Suprapubic skin (tissue), 3 donors: ENCODE results near the gene ENTPD7.

Experiments used
- EP300 ChIP-seq: sonication (generic); formaldehyde crosslinking; IDR thresholded peaks from one replicate; pipeline ENCODE4 v1.6.1; 2017; ENCODE audit warnings: antibody characterized with exemption
- POLR2A ChIP-seq, 2 donors: fragments of 450-650 bp; IDR thresholded peaks; one replicate each; pipeline ENCODE4 v1.6.1; 2017; ENCODE audit warnings: antibody characterized with exemption in 2 of 2, mild to moderate bottlenecking in 2 of 2, moderate library complexity in 2 of 2
- TF ChIP-seq, protein P1 (sequence below), 2 donors: fragments of 200-600 bp in 1 of 2; fragments of 450-650 bp in 1 of 2; sonication (generic) in 1 of 2; IDR thresholded peaks; one replicate each; pipeline ENCODE4 v1.5.1; 2016 to 2019; ENCODE audit warnings: antibody characterized with exemption in 2 of 2, mild to moderate bottlenecking in 1 of 2, moderate library complexity in 1 of 2

DNA sequence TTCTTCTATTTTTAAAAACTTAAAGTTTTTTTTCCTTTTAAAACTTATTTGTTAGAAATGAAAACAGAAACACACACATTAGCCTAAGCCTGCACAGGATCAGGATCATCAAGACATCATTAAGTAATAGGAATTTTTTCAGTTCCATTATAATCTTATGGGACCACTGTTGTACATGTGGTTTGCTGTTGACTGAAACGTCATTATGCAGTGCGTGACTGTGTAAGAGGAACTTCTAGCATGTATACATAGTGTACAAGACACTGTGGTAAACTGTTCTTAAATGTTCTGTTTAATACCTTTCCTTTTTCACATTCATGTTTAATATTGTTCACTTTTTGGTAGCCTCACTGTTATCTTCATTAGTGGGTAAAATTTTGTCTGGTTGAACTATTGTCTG lies 12.1 kb downstream of the ENTPD7 start:
- TF ChIP-seq, protein P1, sequence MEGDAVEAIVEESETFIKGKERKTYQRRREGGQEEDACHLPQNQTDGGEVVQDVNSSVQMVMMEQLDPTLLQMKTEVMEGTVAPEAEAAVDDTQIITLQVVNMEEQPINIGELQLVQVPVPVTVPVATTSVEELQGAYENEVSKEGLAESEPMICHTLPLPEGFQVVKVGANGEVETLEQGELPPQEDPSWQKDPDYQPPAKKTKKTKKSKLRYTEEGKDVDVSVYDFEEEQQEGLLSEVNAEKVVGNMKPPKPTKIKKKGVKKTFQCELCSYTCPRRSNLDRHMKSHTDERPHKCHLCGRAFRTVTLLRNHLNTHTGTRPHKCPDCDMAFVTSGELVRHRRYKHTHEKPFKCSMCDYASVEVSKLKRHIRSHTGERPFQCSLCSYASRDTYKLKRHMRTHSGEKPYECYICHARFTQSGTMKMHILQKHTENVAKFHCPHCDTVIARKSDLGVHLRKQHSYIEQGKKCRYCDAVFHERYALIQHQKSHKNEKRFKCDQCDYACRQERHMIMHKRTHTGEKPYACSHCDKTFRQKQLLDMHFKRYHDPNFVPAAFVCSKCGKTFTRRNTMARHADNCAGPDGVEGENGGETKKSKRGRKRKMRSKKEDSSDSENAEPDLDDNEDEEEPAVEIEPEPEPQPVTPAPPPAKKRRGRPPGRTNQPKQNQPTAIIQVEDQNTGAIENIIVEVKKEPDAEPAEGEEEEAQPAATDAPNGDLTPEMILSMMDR (IDR thresholded peaks at IDR 0.05): no peak
- TF ChIP-seq EP300: no peak
- no peak for TF ChIP-seq POLR2A (IDR thresholded peaks at IDR 0.05)
